Trophoblast cell (in vitro differentiated cells and primary cell): Measurements from ENCODE around the gene HJV.
"Not testable (repeated sequence)": the region's sequence is repeated elsewhere in the genome, so short reads cannot be mapped to it uniquely, and the experiment has no call there.

Source experiments
- DNase-seq, 2 donors: peaks; one replicate each; pipeline ENCODE4 v3.0.0-alpha.2; 2016
- H2AFZ ChIP-seq: 2 replicates; pipeline ENCODE4 v1.6.1; 2013; ENCODE audit warnings: low read length, moderate library complexity, mild to moderate bottlenecking; ENCODE audit not compliant: insufficient read depth, poor library complexity
- H2AK5ac ChIP-seq: 2 replicates; pipeline ENCODE4 v1.6.1; 2013; ENCODE audit warnings: mild to moderate bottlenecking, low read length
- H2BK120ac ChIP-seq: 2 replicates; pipeline ENCODE4 v1.6.1; 2013; ENCODE audit warnings: low read length, mild to moderate bottlenecking, moderate library complexity; ENCODE audit not compliant: insufficient read depth, poor library complexity
- H2BK12ac ChIP-seq: 2 replicates; pipeline ENCODE4 v1.6.1; 2013; ENCODE audit warnings: mild to moderate bottlenecking, low read length, moderate library complexity
- H2BK5ac ChIP-seq: 2 replicates; pipeline ENCODE4 v1.6.1; 2013; ENCODE audit warnings: low read length, low read depth, moderate library complexity, mild to moderate bottlenecking; ENCODE audit not compliant: poor library complexity
- H3K14ac ChIP-seq: 2 replicates; pipeline ENCODE4 v1.6.1; 2013; ENCODE audit warnings: mild to moderate bottlenecking, low read length
- H3K18ac ChIP-seq: 2 replicates; pipeline ENCODE4 v1.6.1; 2013; ENCODE audit warnings: mild to moderate bottlenecking, low read length
- H3K23ac ChIP-seq: 2 replicates; pipeline ENCODE4 v1.6.1; 2013; ENCODE audit warnings: low read length
- H3K27ac ChIP-seq: 2 replicates; pipeline ENCODE4 v1.5.1; 2013; ENCODE audit warnings: low read depth, mild to moderate bottlenecking, inconsistent platforms, low read length, moderate library complexity
- H3K27me3 ChIP-seq: 2 replicates; pipeline ENCODE4 v1.6.1; 2013; ENCODE audit warnings: inconsistent platforms, mild to moderate bottlenecking, low read length, moderate library complexity; ENCODE audit not compliant: insufficient read depth
- H3K36me3 ChIP-seq, 2 experiments: 1 replicate in 1 of 2; 2 replicates in 1 of 2; pipeline ENCODE4 v1.6.1; 2013; ENCODE audit warnings: low read length in 2 of 2, mild to moderate bottlenecking in 2 of 2, moderate library complexity in 1 of 2; ENCODE audit not compliant: insufficient read depth in 2 of 2, control insufficient read depth in 1 of 2
- H3K4ac ChIP-seq: 2 replicates; pipeline ENCODE4 v1.6.1; 2013; ENCODE audit warnings: low read depth, mild to moderate bottlenecking, low read length, moderate library complexity
- H3K4me1 ChIP-seq, 2 experiments: 1 replicate in 1 of 2; 2 replicates in 1 of 2; pipeline ENCODE4 v1.6.1; 2013; ENCODE audit warnings: low read length in 2 of 2, mild to moderate bottlenecking in 2 of 2, moderate library complexity in 1 of 2; ENCODE audit not compliant: insufficient read depth in 2 of 2, control insufficient read depth in 1 of 2
- H3K4me2 ChIP-seq: 2 replicates; pipeline ENCODE4 v1.6.1; 2013; ENCODE audit warnings: inconsistent platforms, mild to moderate bottlenecking, low read length, moderate library complexity
- H3K4me3 ChIP-seq: 2 replicates; pipeline ENCODE4 v1.5.1; 2013; ENCODE audit warnings: mild to moderate bottlenecking, low read depth, low read length, inconsistent platforms
- H3K79me1 ChIP-seq: one replicate; pipeline ENCODE4 v1.6.1; 2013; ENCODE audit warnings: low read length
- H3K79me2 ChIP-seq: 2 replicates; pipeline ENCODE4 v1.6.1; 2013; ENCODE audit warnings: low read length, mild to moderate bottlenecking; ENCODE audit not compliant: control insufficient read depth, insufficient read depth, poor library complexity
- H3K9ac ChIP-seq: 2 replicates; pipeline ENCODE4 v1.6.1; 2013; ENCODE audit warnings: mild to moderate bottlenecking, low read length
- H3K9me3 ChIP-seq: 2 replicates; pipeline ENCODE4 v1.6.1; 2013; ENCODE audit warnings: low read depth, mild to moderate bottlenecking, control low read depth, inconsistent platforms, low read length; ENCODE audit not compliant: insufficient read depth
- H4K12ac ChIP-seq: 2 replicates; pipeline ENCODE4 v1.6.1; 2013; ENCODE audit warnings: low read depth, mild to moderate bottlenecking, low read length, moderate library complexity
- H4K8ac ChIP-seq: 2 replicates; pipeline ENCODE4 v1.6.1; 2013; ENCODE audit warnings: low read depth, mild to moderate bottlenecking, low read length, moderate library complexity
- H4K91ac ChIP-seq: one replicate; pipeline ENCODE4 v1.6.1; 2013; ENCODE audit warnings: low read depth, mild to moderate bottlenecking, low read length, moderate library complexity
- WGBS: extraction: QIAGEN DNeasy Blood & Tissue Kit; methylation state at CpG from one replicate; pipeline ENCODE4 v1.1.7; 2013; ENCODE audit warnings: missing lambda C conversion rate; ENCODE audit not compliant: insufficient read length, insufficient coverage; ENCODE audit errors: extremely low coverage; 5-methylcytosine and 5-hydroxymethylcytosine counted together

Gene HJV

GRCh38 chr1:146050652-146050963 lies 29.1 kb upstream of the HJV start:
- not testable (repeated sequence) for H4K91ac ChIP-seq, H3K4me2 ChIP-seq, DNase-seq, H2BK12ac ChIP-seq, H3K27ac ChIP-seq, H3K18ac ChIP-seq, H3K27me3 ChIP-seq, H3K79me1 ChIP-seq, H2BK5ac ChIP-seq, H3K14ac ChIP-seq, H2AFZ ChIP-seq, H3K9me3 ChIP-seq, H4K12ac ChIP-seq, H3K4ac ChIP-seq, H3K4me1 ChIP-seq, H3K23ac ChIP-seq, H3K9ac ChIP-seq, H3K36me3 ChIP-seq, H3K4me3 ChIP-seq, H2AK5ac ChIP-seq, H3K79me2 ChIP-seq, H4K8ac ChIP-seq, H2BK120ac ChIP-seq
- WGBS: no CpG with 5 or more reads among the region's 3 CpGs

- not testable (repeated sequence) for H3K79me2 ChIP-seq, H4K8ac ChIP-seq, H3K4me1 ChIP-seq, H2BK5ac ChIP-seq, DNase-seq, H4K12ac ChIP-seq, H3K27me3 ChIP-seq, H3K23ac ChIP-seq, H3K9me3 ChIP-seq, H3K4me2 ChIP-seq, H3K9ac ChIP-seq, H3K27ac ChIP-seq, H2AK5ac ChIP-seq, H3K14ac ChIP-seq, H3K4ac ChIP-seq, H2AFZ ChIP-seq, H3K18ac ChIP-seq, H2BK120ac ChIP-seq, H3K36me3 ChIP-seq, H3K4me3 ChIP-seq, H2BK12ac ChIP-seq, H3K79me1 ChIP-seq
- peak overlapping the region; percentile 24 for H4K91ac ChIP-seq
- no CpG with 5 or more reads among the region's 12 CpGs for WGBS
These were observed 28.5 kb upstream of the HJV start for GRCh38 chr1:146049866-146050651.

- H2BK120ac ChIP-seq: no peak overlapping the region
- H4K12ac ChIP-seq: no peak overlapping the region
- no peak overlapping the region for H2AFZ ChIP-seq
- no peak for DNase-seq
- no peak overlapping the region for H3K4ac ChIP-seq
- H3K36me3 ChIP-seq: no peaks in the 10 kb centered on the region
- no peaks in the 10 kb centered on the region for H3K79me2 ChIP-seq
- H3K27me3 ChIP-seq: no peaks in the 10 kb centered on the region
- no peak overlapping the region for H3K14ac ChIP-seq
- H3K4me3 ChIP-seq: no peak overlapping the region
- H3K23ac ChIP-seq: no peak overlapping the region
- H3K79me1 ChIP-seq: peaks cover 5% of the 10 kb centered on the region
- H2BK12ac ChIP-seq: peak overlapping the region; percentile 27
- no peaks in the 10 kb centered on the region for H3K9me3 ChIP-seq
- no peak overlapping the region for H3K18ac ChIP-seq
- no peak overlapping the region for H4K8ac ChIP-seq
- H3K9ac ChIP-seq: no peak overlapping the region
- WGBS: no CpG with 5 or more reads among the region's 27 CpGs
- H2BK5ac ChIP-seq: no peak overlapping the region
- no peak overlapping the region for H3K4me2 ChIP-seq
- no peaks in the 10 kb centered on the region for H3K4me1 ChIP-seq
- H3K27ac ChIP-seq: no peak overlapping the region
- H2AK5ac ChIP-seq: no peak overlapping the region
- H4K91ac ChIP-seq: no peak overlapping the region
These were observed 27.9 kb upstream of the HJV start for GRCh38 chr1:146049436-146049835.

GRCh38 chr1:146048514-146049115 lies 27.1 kb upstream of the HJV start:
- not testable (repeated sequence) for H3K14ac ChIP-seq, H3K4me1 ChIP-seq, H4K12ac ChIP-seq, H3K79me1 ChIP-seq, H3K27ac ChIP-seq, H2AK5ac ChIP-seq, H2BK5ac ChIP-seq, H3K79me2 ChIP-seq, H3K36me3 ChIP-seq, H3K9ac ChIP-seq, H3K4me2 ChIP-seq, H3K4me3 ChIP-seq, H2BK12ac ChIP-seq, H3K4ac ChIP-seq, H3K18ac ChIP-seq, H3K27me3 ChIP-seq, H2BK120ac ChIP-seq, H3K9me3 ChIP-seq, H3K23ac ChIP-seq, H2AFZ ChIP-seq
- DNase-seq: peak in 1 of 2 donors; percentile 36
- peak overlapping the region; percentile 32 for H4K91ac ChIP-seq
- H4K8ac ChIP-seq: peak overlapping the region; percentile 43
- WGBS: no CpG with 5 or more reads among the region's 8 CpGs
